ENCODE results near the gene COA1.
A peak's percentile ranks its signal among the peaks of the same experiment; 100 is the strongest.
"Not testable (repeated sequence)": the region's sequence is repeated elsewhere in the genome, so short reads cannot be mapped to it uniquely, and the experiment has no call there.

COA1 gene

GRCh38 chr7:43737467-43738127 lies 8.3 kb upstream of the COA1 start:
- Histone ChIP-seq H3K36me3 (ENCODE audit: insufficient read depth, low read length) (no peaks in the 10 kb centered on the region), H3K27ac (ENCODE audit: low read depth, low read length) (no peak overlapping the region), H3K4me1 (ENCODE audit: insufficient read depth, low read length) (no peaks in the 10 kb centered on the region), H3K9me3 (ENCODE audit: insufficient read depth, low read depth, low read length) (no peaks in the 10 kb centered on the region), H3K9ac (ENCODE audit: low read depth, low read length) (no peak overlapping the region), H3K4me3 (ENCODE audit: low read length) (no peak overlapping the region), H3K27me3 (ENCODE audit: insufficient read depth, low read length) (no peaks in the 10 kb centered on the region)
- 95% methylated on average over 6 of the region's 6 CpGs for WGBS

- WGBS = 77% methylated on average over 2 of the region's 2 CpGs
- Histone ChIP-seq H3K36me3 (ENCODE audit: insufficient read depth, low read length) (no peaks in the 10 kb centered on the region), H3K27me3 (ENCODE audit: insufficient read depth, low read length) (no peaks in the 10 kb centered on the region), H3K4me1 (ENCODE audit: insufficient read depth, low read length) (no peaks in the 10 kb centered on the region), H3K4me3 (ENCODE audit: low read length) (no peak overlapping the region), H3K9ac (ENCODE audit: low read depth, low read length) (no peak overlapping the region), H3K27ac (ENCODE audit: low read depth, low read length) (no peak overlapping the region), H3K9me3 (ENCODE audit: insufficient read depth, low read depth, low read length) (no peaks in the 10 kb centered on the region)
These were observed 6.7 kb upstream of the COA1 start for GRCh38 chr7:43735802-43736603.

- Histone ChIP-seq H3K27me3 (ENCODE audit: insufficient read depth, low read length) (no peaks in the 10 kb centered on the region), H3K9ac (ENCODE audit: low read depth, low read length) (no peak overlapping the region), H3K36me3 (ENCODE audit: insufficient read depth, low read length) (no peaks in the 10 kb centered on the region), H3K9me3 (ENCODE audit: insufficient read depth, low read depth, low read length) (no peaks in the 10 kb centered on the region), H3K4me3 (ENCODE audit: low read length) (no peak overlapping the region), H3K27ac (ENCODE audit: low read depth, low read length) (no peak overlapping the region), H3K4me1 (ENCODE audit: insufficient read depth, low read length) (no peaks in the 10 kb centered on the region)
- WGBS = no CpG with 5 or more reads among the region's 1 CpG
These were observed 6.1 kb upstream of the COA1 start for GRCh38 chr7:43735403-43735801.

- H3K9ac ChIP-seq (ENCODE audit: low read depth, low read length); H3K36me3 ChIP-seq (ENCODE audit: insufficient read depth, low read length); H3K4me3 ChIP-seq (ENCODE audit: low read length); H3K4me1 ChIP-seq (ENCODE audit: insufficient read depth, low read length); H3K27ac ChIP-seq (ENCODE audit: low read depth, low read length); H3K27me3 ChIP-seq (ENCODE audit: insufficient read depth, low read length); H3K9me3 ChIP-seq (ENCODE audit: insufficient read depth, low read depth, low read length): not testable (repeated sequence)
- 89% methylated on average over 14 of the region's 18 CpGs for WGBS
These were observed 5.4 kb upstream of the COA1 start for GRCh38 chr7:43734575-43735332.

- H3K9ac ChIP-seq (ENCODE audit: low read depth, low read length); H3K27me3 ChIP-seq (ENCODE audit: insufficient read depth, low read length); H3K27ac ChIP-seq (ENCODE audit: low read depth, low read length); H3K4me3 ChIP-seq (ENCODE audit: low read length); H3K36me3 ChIP-seq (ENCODE audit: insufficient read depth, low read length); H3K9me3 ChIP-seq (ENCODE audit: insufficient read depth, low read depth, low read length); H3K4me1 ChIP-seq (ENCODE audit: insufficient read depth, low read length): not testable (repeated sequence)
- 81% methylated on average over 3 of the region's 3 CpGs for WGBS
These were observed 2.2 kb upstream of the COA1 start for GRCh38 chr7:43731494-43731893.

- peak overlapping the region; percentile 94 for H3K4me3 ChIP-seq (ENCODE audit: low read length)
- no peaks in the 10 kb centered on the region for H3K36me3 ChIP-seq (ENCODE audit: insufficient read depth, low read length)
- peaks cover 6% of the 10 kb centered on the region; the same call in 1 of the 2 replicates for H3K4me1 ChIP-seq (ENCODE audit: insufficient read depth, low read length)
- peak overlapping the region; percentile 91 for H3K9ac ChIP-seq (ENCODE audit: low read depth, low read length)
- H3K9me3 ChIP-seq (ENCODE audit: insufficient read depth, low read depth, low read length) = no peaks in the 10 kb centered on the region
- peak overlapping the region; percentile 71; the same call in 1 of the 2 replicates for H3K27ac ChIP-seq (ENCODE audit: low read depth, low read length)
- WGBS = 31% methylated on average over 3 of the region's 4 CpGs
- H3K27me3 ChIP-seq (ENCODE audit: insufficient read depth, low read length) = no peaks in the 10 kb centered on the region
These were observed 563 bp upstream of the COA1 start for GRCh38 chr7:43729924-43730248.

GRCh38 chr7:43727494-43727893 lies 1.8 kb downstream of the COA1 start:
- H3K9me3 ChIP-seq (ENCODE audit: insufficient read depth, low read depth, low read length) = no peaks in the 10 kb centered on the region
- H3K9ac ChIP-seq (ENCODE audit: low read depth, low read length) = no peak overlapping the region
- no peak overlapping the region for H3K4me3 ChIP-seq (ENCODE audit: low read length)
- H3K27ac ChIP-seq (ENCODE audit: low read depth, low read length) = no peak overlapping the region
- WGBS = 100% methylated on average over 1 of the region's 1 CpG
- H3K4me1 ChIP-seq (ENCODE audit: insufficient read depth, low read length) = peaks cover 6% of the 10 kb centered on the region; the same call in 1 of the 2 replicates
- no peaks in the 10 kb centered on the region for H3K36me3 ChIP-seq (ENCODE audit: insufficient read depth, low read length)
- no peaks in the 10 kb centered on the region for H3K27me3 ChIP-seq (ENCODE audit: insufficient read depth, low read length)

GRCh38 chr7:43727003-43727402 lies 2.3 kb downstream of the COA1 start:
- Histone ChIP-seq H3K9me3 (ENCODE audit: insufficient read depth, low read depth, low read length) (no peaks in the 10 kb centered on the region), H3K4me1 (ENCODE audit: insufficient read depth, low read length) (peaks cover 6% of the 10 kb centered on the region; the same call in 1 of the 2 replicates), H3K27me3 (ENCODE audit: insufficient read depth, low read length) (no peaks in the 10 kb centered on the region), H3K9ac (ENCODE audit: low read depth, low read length) (no peak overlapping the region), H3K36me3 (ENCODE audit: insufficient read depth, low read length) (no peaks in the 10 kb centered on the region), H3K4me3 (ENCODE audit: low read length) (no peak overlapping the region), H3K27ac (ENCODE audit: low read depth, low read length) (no peak overlapping the region)
- 90% methylated on average over 5 of the region's 5 CpGs for WGBS

- H3K9ac ChIP-seq (ENCODE audit: low read depth, low read length) = no peak overlapping the region
- H3K4me3 ChIP-seq (ENCODE audit: low read length) = no peak overlapping the region
- WGBS = 91% methylated on average over 3 of the region's 4 CpGs
- H3K4me1 ChIP-seq (ENCODE audit: insufficient read depth, low read length) = peaks cover 6% of the 10 kb centered on the region; the same call in 1 of the 2 replicates
- H3K9me3 ChIP-seq (ENCODE audit: insufficient read depth, low read depth, low read length) = no peaks in the 10 kb centered on the region
- H3K27me3 ChIP-seq (ENCODE audit: insufficient read depth, low read length) = no peaks in the 10 kb centered on the region
- H3K27ac ChIP-seq (ENCODE audit: low read depth, low read length) = no peak overlapping the region
- no peaks in the 10 kb centered on the region for H3K36me3 ChIP-seq (ENCODE audit: insufficient read depth, low read length)
These were observed 2.9 kb downstream of the COA1 start for GRCh38 chr7:43726466-43726865.

- H3K9me3 ChIP-seq (ENCODE audit: insufficient read depth, low read depth, low read length) = no peaks in the 10 kb centered on the region
- no peak overlapping the region for H3K4me3 ChIP-seq (ENCODE audit: low read length)
- H3K27me3 ChIP-seq (ENCODE audit: insufficient read depth, low read length) = no peaks in the 10 kb centered on the region
- H3K27ac ChIP-seq (ENCODE audit: low read depth, low read length) = no peak overlapping the region
- peaks cover 3% of the 10 kb centered on the region; the same call in 1 of the 2 replicates for H3K36me3 ChIP-seq (ENCODE audit: insufficient read depth, low read length)
- peaks cover 6% of the 10 kb centered on the region; the same call in 1 of the 2 replicates for H3K4me1 ChIP-seq (ENCODE audit: insufficient read depth, low read length)
- 97% methylated on average over 3 of the region's 3 CpGs for WGBS
- H3K9ac ChIP-seq (ENCODE audit: low read depth, low read length) = no peak overlapping the region
These were observed 4.1 kb downstream of the COA1 start for GRCh38 chr7:43725251-43725650.

- Histone ChIP-seq H3K9me3 (ENCODE audit: insufficient read depth, low read depth, low read length) (no peaks in the 10 kb centered on the region), H3K27ac (ENCODE audit: low read depth, low read length) (no peak overlapping the region), H3K4me1 (ENCODE audit: insufficient read depth, low read length) (no peaks in the 10 kb centered on the region), H3K27me3 (ENCODE audit: insufficient read depth, low read length) (no peaks in the 10 kb centered on the region), H3K36me3 (ENCODE audit: insufficient read depth, low read length) (peaks cover 3% of the 10 kb centered on the region; the same call in 1 of the 2 replicates), H3K9ac (ENCODE audit: low read depth, low read length) (no peak overlapping the region), H3K4me3 (ENCODE audit: low read length) (no peak overlapping the region)
These were observed 6.3 kb downstream of the COA1 start for GRCh38 chr7:43723007-43723341.
